Measurements from ENCODE around the gene EED. TPM values are rescaled to one million over a fixed set of nuclear protein-coding genes. Genes with fewer than 3 reads are reported as not detected.
"Not testable (repeated sequence)": the region's sequence is repeated elsewhere in the genome, so short reads cannot be mapped to it uniquely, and the experiment has no call there.

Gene EED
- total RNA-seq, 2 donors from 2014 or later = 18.0 to 19.0 TPM

DNA sequence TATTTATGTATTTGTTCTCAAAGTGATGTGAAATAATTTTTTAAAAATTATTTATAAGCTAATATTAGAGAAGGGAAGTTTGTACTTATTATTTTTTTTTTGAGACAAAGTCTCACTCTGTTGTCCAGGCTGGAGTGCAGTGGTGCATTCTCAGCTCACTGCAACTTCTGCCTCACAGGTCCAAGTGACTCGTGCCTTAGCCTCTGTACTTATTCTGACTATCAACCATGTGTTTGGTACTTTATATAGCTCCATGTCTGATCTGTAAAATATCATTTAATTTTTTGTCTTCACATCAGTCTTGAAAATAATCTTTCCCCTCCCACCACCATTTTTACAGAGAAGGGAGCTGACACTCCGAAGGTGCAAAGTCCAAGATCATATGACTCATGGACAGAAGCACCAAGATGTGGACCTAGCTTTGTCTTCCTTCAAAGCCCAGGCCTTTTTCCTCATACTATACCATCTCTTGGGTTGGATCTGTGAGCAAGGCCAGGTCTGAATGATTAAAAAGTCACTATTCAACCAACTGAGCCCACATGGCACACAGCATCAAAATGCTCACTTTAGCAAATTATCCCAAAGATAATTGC, 32.4 kb upstream of the EED start:
- ATAC-seq (no peak), DNase-seq (no peak)
- intact Hi-C loops (cut with DNase I, micrococcal nuclease) = loop anchor here in 1 of 2 donors (10.0 kb wide), 1 partner anchor 357 kb away; the partner anchor contains the start of gene CCDC83

- intact Hi-C loops (cut with DNase I, micrococcal nuclease) = loop anchor here in 1 of 2 donors (5.0 to 10.0 kb wide), 2 partner anchors 272 to 360 kb away; partner anchors contain the start of gene CCDC83
- DNase-seq (no peak), ATAC-seq (no peak)
These were observed 29.8 kb upstream of the EED start for GRCh38 chr11:86214710-86215109.

DNA sequence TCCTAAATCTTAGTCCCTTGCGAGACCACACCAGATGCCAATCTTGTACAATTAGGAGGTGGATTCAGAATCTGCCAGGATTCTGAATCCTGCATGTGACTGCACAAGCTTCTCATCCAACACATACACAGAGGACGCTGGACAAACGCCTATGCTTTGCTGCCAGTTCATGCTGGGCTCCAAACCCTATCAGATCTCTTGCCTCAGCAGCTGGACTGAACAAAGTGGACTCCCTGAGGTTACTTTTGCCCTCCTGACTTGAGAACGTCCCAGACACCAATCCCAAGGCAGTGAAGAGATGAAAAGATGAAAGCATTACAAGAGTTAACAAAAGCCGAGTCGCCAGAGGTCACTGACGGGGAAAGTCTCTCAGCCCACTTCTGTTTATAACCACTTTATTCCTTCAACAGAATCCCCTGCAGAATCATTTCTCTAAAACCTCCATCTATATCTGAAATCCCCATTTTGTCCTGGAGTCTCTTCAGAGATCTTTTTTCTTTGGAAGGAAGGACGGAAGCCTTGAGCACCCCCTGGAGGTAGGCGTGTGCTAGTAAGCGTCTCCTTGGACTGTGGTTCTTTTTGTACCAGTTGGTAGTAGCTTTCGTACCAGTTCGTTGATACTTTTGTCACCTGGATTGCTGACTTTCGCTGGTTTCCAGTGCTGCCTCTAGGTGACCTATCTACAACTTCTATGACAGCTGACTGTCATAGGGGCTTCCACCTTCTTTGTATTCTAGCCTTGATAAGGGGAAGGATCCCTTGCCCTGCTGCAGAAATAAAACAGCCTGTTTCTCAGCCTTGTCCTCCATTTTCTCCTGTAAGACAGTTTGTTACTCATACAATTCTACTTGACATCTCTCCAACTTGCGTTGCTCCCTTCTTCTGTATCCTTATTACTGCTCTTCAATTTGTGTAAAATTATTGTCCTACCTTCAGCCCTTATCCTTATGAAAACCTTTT, 26.1 kb upstream of the EED start:
- intact Hi-C loops (cut with DNase I, micrococcal nuclease) = loop anchor here in 1 of 2 donors (5.0 to 10.0 kb wide), 2 partner anchors 276 to 364 kb away; partner anchors contain the start of gene CCDC83
- DNase-seq (peak; percentile 50 to 75), ATAC-seq (peak; percentile 92)

GRCh38 chr11:86219311-86220193, 25.0 kb upstream of the EED start:
- ATAC-seq (no peak), DNase-seq (no peak)

GRCh38 chr11:86220653-86221052, 23.9 kb upstream of the EED start:
- intact Hi-C loops (cut with DNase I, micrococcal nuclease) = no loop called here
- ATAC-seq (no peak), DNase-seq (no peak)

More at GRCh38 chr11:86219311-86220193, 25.0 kb upstream of the EED start:
- intact Hi-C loops (cut with DNase I, micrococcal nuclease) = loop anchor here in 1 of 2 donors (5.0 to 10.0 kb wide), 2 partner anchors 277 to 365 kb away; partner anchors contain the start of gene CCDC83

DNA sequence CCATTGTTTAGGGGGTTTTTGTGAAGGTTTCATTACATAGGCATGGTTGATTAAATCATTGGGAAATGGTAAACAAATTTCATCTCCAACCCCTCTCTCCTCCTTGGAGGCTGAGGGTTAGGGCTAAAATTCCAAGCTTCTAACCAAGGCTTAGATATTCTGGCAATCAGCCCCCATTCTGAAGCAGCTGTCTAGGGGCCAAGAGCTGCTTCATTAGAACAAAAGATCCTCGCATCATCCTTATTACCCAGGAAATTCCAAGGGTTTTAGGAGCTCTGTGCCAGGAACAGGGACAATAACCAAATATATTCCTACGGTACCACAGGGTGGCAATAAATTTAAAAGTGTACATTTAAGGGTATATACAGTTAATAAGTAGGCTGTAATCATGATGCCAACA, 22.5 kb upstream of the EED start:
- intact Hi-C loops (cut with DNase I, micrococcal nuclease) = no loop called here
- DNase-seq = no peak
- no peak for ATAC-seq

GRCh38 chr11:86224575-86224974, 20.0 kb upstream of the EED start:
- ATAC-seq; DNase-seq; intact Hi-C loops (cut with DNase I, micrococcal nuclease): not testable (repeated sequence)

DNA sequence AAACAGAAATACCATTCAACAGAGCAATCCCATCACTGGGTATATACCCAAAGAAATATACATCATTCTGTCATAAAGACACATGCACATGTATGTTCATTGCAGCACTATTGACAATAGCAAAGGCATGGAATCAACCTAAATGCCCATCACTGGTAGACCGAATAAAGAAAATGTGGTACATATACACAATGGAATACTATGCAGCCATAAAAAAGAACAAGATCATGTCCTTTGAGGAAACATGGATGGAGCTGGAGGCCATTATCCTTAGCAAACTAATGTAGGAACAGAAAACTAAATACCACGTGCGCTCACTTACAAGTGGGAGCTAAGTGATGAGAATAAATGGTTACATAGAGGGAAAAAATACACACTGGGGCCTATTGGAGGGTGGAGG, 19.2 kb upstream of the EED start:
- DNase-seq; ATAC-seq; intact Hi-C loops (cut with DNase I, micrococcal nuclease): not testable (repeated sequence)

DNA sequence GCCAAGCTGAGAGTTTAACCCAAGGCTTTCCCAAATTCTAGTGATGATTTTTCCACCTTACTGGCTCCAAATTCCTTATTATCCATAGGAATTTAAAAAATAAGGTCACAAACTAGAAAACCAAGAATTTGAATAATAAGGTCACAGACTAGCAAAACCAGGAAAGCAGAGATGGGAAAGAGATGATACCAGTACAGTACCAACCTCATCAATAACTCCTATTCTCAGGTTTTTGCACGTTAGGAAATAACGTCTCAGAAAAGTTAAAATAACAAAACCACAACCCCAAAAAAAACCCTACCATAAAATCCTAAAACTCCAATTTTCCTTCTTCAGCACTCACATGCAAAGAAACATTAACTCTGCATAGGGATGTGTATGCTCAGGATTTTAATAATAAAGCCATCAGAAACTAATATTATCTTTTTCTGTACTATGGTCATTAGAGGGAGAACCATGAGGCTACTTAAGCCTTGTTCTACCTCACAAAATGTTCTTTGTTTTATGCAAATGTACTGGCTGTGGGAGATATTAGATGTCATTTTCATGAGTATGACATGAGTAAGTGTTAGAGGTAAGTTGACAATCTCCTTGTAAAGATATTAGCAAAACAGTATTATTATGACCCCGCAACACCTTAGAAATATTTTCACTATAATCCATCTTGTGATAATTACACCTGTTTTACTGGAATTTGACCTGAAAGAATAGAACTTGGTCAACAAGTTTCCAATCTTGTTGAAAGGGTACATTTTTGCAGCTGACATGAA, 16.1 kb upstream of the EED start:
- ATAC-seq = no peak
- intact Hi-C loops (cut with DNase I, micrococcal nuclease) = no loop called here

DNA sequence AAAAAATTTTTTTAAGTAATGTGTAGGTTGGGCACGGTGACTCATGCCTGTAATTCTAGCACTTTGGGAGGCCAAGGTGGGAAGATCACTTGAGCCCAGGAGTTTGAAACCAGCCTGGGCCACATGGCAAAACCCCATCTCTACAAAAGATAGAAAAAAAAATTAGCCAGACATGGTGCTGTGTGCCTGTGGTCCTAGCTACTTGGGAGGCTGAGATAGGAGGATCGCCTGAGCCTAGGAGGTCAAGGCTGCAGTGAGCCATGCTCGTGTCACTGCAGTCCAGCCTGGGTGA, 15.6 kb upstream of the EED start:
- DNase-seq; intact Hi-C loops (cut with DNase I, micrococcal nuclease); ATAC-seq: not testable (repeated sequence)

More for the DNA sequence above, 16.1 kb upstream of the EED start:
- no peak for DNase-seq

- intact Hi-C loops (cut with DNase I, micrococcal nuclease) = no loop called here
- DNase-seq = no peak
- peak; percentile 98 for ATAC-seq
These were observed 14.3 kb upstream of the EED start for GRCh38 chr11:86230179-86230804.

GRCh38 chr11:86230921-86231434, 13.6 kb upstream of the EED start:
- ATAC-seq (no peak), DNase-seq (no peak)
- intact Hi-C loops (cut with DNase I, micrococcal nuclease) = no loop called here

DNA sequence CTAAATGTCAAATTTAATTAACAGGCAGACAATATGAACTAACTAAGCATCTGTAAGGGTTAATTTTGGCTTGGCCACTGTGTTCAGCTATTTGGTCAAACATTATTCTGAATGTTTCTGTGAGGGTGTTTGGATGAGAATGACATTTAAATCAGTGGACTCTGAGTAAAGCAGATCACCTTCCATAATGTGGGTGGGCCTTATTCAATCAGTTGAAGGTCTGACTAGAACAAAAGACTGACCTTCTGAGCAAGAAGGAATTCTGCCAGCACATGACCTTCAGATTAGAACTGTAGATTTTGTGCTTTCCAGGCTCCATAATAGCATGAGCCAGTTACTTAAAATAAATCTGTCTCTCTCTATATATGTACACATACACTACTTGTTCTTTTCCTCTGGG, 12.0 kb upstream of the EED start:
- intact Hi-C loops (cut with DNase I, micrococcal nuclease) = no loop called here
- DNase-seq (no peak), ATAC-seq (no peak)

DNA sequence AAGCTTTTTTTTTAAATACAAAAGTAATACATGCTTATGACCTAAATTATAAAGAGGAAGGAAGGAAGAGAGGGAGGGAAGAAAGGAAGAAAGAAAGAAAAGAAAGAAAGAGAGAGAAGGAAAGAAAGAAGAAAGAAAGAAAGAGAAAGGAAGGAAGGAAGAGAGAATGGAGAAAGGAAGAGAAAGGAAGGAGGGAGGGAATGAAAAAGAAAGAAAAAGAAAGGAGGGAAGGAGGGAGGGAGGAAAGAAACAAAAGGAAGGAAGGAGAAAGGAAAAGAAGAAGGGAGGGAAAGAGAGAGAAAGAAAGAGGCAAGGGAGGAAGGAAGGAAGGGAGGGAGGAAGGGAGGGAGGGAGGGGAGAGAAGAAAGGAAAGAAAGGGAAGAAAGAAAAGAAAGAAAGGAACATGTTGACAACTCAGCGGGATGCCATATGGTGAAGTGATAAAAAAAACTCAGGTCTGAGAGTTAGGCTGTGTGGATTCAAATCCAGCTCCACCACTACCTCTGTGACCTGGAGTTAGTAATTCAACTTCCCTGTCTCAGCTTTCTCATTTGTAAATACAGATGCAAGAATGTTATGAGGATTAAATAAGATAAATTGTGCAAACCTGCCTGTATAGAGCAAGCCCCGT, 9.6 kb upstream of the EED start:
- ATAC-seq (no peak), DNase-seq (no peak)
- intact Hi-C loops (cut with DNase I, micrococcal nuclease) = no loop called here

DNA sequence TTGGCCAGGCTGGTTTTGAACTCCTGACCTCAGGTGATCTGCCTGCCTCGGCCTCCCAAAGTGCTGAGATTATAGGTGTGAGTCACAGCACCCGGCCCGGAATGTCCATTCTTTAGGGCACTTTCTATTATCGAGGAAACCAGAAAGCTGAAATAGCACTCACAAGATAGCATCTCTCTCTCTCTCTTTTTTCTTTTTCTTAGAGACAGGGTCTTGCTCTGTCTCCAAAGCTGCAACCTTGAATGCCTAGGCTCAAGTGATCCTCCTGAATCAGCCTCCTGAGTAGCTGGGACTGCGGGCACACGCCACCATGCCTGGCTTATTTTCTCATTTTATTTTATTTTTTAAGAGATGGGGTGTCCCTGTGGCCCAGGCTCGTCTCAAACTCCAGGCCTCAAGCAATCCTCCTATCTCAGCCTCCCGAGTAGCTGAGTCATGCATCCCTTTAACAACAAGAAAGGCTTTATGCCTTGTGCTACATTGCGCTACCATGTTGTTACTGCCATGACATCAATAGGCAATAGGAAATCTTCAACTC, 7.2 kb upstream of the EED start:
- ATAC-seq = no peak

GRCh38 chr11:86240164-86240563, 4.4 kb upstream of the EED start:
- ATAC-seq = no peak
- intact Hi-C loops (cut with DNase I, micrococcal nuclease) = no loop called here
- no peak for DNase-seq

More for the DNA sequence above, 7.2 kb upstream of the EED start:
- DNase-seq = no peak
- intact Hi-C loops (cut with DNase I, micrococcal nuclease) = no loop called here

DNA sequence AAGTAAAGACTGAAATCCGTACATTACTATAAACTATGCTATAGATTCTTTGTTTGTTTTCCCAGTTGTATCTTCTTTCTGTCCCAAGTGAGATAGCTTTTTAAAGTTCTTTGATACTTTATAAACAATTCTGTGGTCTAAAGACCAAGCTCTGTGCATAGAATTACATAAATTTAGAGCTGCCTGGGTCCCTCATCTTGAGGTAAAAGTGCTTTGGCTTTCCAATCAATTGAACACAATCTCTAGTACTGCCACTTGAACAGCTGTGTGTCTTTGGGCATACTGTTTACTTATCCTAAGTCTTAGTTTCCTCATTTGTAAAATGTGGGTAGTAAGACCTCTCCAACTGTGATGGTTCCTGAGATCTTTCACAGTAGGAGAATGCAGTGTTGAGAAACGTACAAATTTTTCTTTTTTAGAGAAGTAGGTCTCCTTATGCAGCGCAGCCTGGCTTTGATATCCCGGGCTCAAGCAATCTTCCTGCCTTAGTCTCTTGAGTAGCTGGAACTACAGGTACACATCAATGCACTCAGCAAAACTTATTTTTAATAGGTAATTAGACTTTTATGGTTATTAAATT, 2.5 kb upstream of the EED start:
- no peak for ATAC-seq
- intact Hi-C loops (cut with DNase I, micrococcal nuclease) = no loop called here
- no peak for DNase-seq

All from left colon (tissue), 2 donors.